HEK293 (cell line): ENCODE results near the gene CDCA7.

Source experiments
- KLF9 ChIP-seq: fragments of 450-650 bp; formaldehyde crosslinking; IDR thresholded peaks from 2 replicates; pipeline ENCODE4 v1.5.1; 2016; ENCODE audit warnings: missing biosample characterization, missing genetic modification characterization, low read depth
- OSR2 ChIP-seq: fragments of 450-650 bp; formaldehyde crosslinking; IDR thresholded peaks from 2 replicates; pipeline ENCODE4 v1.5.1; 2016; ENCODE audit warnings: missing biosample characterization, missing genetic modification characterization
- ZBTB21 ChIP-seq: fragments of 450-650 bp; formaldehyde crosslinking; IDR thresholded peaks from 2 replicates; pipeline ENCODE4 v1.5.1; 2017; ENCODE audit warnings: missing biosample characterization, missing genetic modification characterization
- ZBTB8A ChIP-seq: fragments of 450-650 bp; formaldehyde crosslinking; IDR thresholded peaks from 2 replicates; pipeline ENCODE4 v1.5.1; 2016; ENCODE audit warnings: missing biosample characterization, missing genetic modification characterization
- ZNF114 ChIP-seq: fragments of 450-650 bp; formaldehyde crosslinking; IDR thresholded peaks from 2 replicates; pipeline ENCODE4 v1.5.0; 2017; ENCODE audit warnings: missing biosample characterization, missing genetic modification characterization
- ZNF157 ChIP-seq: fragments of 450-650 bp; formaldehyde crosslinking; IDR thresholded peaks from 2 replicates; pipeline ENCODE4 v1.5.1; 2016; ENCODE audit warnings: missing biosample characterization, missing genetic modification characterization
- ZNF16 ChIP-seq: fragments of 450-650 bp; formaldehyde crosslinking; IDR thresholded peaks from 2 replicates; pipeline ENCODE4 v1.5.1; 2016; ENCODE audit warnings: low read depth, missing biosample characterization, missing genetic modification characterization
- ZNF169 ChIP-seq: fragments of 450-650 bp; formaldehyde crosslinking; IDR thresholded peaks from 2 replicates; pipeline ENCODE4 v1.5.1; 2016; ENCODE audit warnings: missing biosample characterization, missing genetic modification characterization
- ZNF214 ChIP-seq: fragments of 450-650 bp; formaldehyde crosslinking; IDR thresholded peaks from 2 replicates; pipeline ENCODE4 v1.5.1; 2017; ENCODE audit warnings: missing biosample characterization, mild to moderate bottlenecking, missing genetic modification characterization, borderline replicate concordance
- ZNF24 ChIP-seq: fragments of 450-650 bp; formaldehyde crosslinking; IDR thresholded peaks from 2 replicates; pipeline ENCODE4 v1.5.1; 2016; ENCODE audit warnings: missing biosample characterization, missing genetic modification characterization
- ZNF274 ChIP-seq, 2 experiments: fragments of 200-500 bp in 1 of 2; fragments of 450-650 bp in 1 of 2; sonication (Bioruptor generic) in 1 of 2; formaldehyde crosslinking in 1 of 2; IDR thresholded peaks; 2 replicates each; pipeline versions ENCODE4 v1.5.1 to v1.6.1; 2014 to 2016; ENCODE audit warnings: borderline replicate concordance in 1 of 2, inconsistent platforms in 1 of 2, low read length in 1 of 2, missing biosample characterization in 1 of 2, missing genetic modification characterization in 1 of 2
- ZNF302 ChIP-seq: fragments of 450-650 bp; formaldehyde crosslinking; IDR thresholded peaks from 2 replicates; pipeline ENCODE4 v1.5.1; 2016; ENCODE audit warnings: missing biosample characterization, missing genetic modification characterization, low read depth
- ZNF391 ChIP-seq: fragments of 450-650 bp; formaldehyde crosslinking; IDR thresholded peaks from 2 replicates; pipeline ENCODE4 v1.5.1; 2016; ENCODE audit warnings: low read depth, missing biosample characterization, missing genetic modification characterization, borderline replicate concordance
- ZNF394 ChIP-seq: fragments of 450-650 bp; formaldehyde crosslinking; IDR thresholded peaks from 2 replicates; pipeline ENCODE4 v1.5.1; 2016; ENCODE audit warnings: missing biosample characterization, missing genetic modification characterization, mild to moderate bottlenecking, moderate library complexity, borderline replicate concordance
- ZNF510 ChIP-seq: fragments of 450-650 bp; formaldehyde crosslinking; IDR thresholded peaks from 2 replicates; pipeline ENCODE4 v1.5.1; 2018; ENCODE audit warnings: mild to moderate bottlenecking, missing genetic modification characterization, missing biosample characterization; ENCODE audit not compliant: insufficient replicate concordance
- ZNF548 ChIP-seq: fragments of 450-650 bp; formaldehyde crosslinking; IDR thresholded peaks from 2 replicates; pipeline ENCODE4 v1.5.1; 2016; ENCODE audit warnings: missing biosample characterization, missing genetic modification characterization
- ZNF610 ChIP-seq: fragments of 450-650 bp; formaldehyde crosslinking; IDR thresholded peaks from 2 replicates; pipeline ENCODE4 v1.5.1; 2016; ENCODE audit warnings: missing biosample characterization, missing genetic modification characterization, borderline replicate concordance
- ZNF623 ChIP-seq: fragments of 450-650 bp; formaldehyde crosslinking; IDR thresholded peaks from 2 replicates; pipeline ENCODE4 v1.5.1; 2016; ENCODE audit warnings: missing biosample characterization, missing genetic modification characterization
- ZSCAN23 ChIP-seq: fragments of 450-650 bp; formaldehyde crosslinking; IDR thresholded peaks from 2 replicates; pipeline ENCODE4 v1.5.1; 2016; ENCODE audit warnings: missing biosample characterization, missing genetic modification characterization
- TF ChIP-seq, protein P1 (sequence below): fragments of 450-650 bp; formaldehyde crosslinking; IDR thresholded peaks from 2 replicates; pipeline ENCODE4 v1.5.1; 2016; ENCODE audit warnings: missing biosample characterization, missing genetic modification characterization
- TF ChIP-seq, protein P2 (sequence below): fragments of 450-650 bp; formaldehyde crosslinking; IDR thresholded peaks from 2 replicates; pipeline ENCODE4 v1.5.1; 2017; ENCODE audit warnings: missing biosample characterization, missing genetic modification characterization
- TF ChIP-seq, protein P3 (sequence below): fragments of 450-650 bp; formaldehyde crosslinking; optimal IDR thresholded peaks from 2 replicates; pipeline ENCODE3; 2016; ENCODE audit warnings: missing biosample characterization, mild to moderate bottlenecking, missing genetic modification characterization
- TF ChIP-seq, protein P4 (sequence below): fragments of 450-650 bp; formaldehyde crosslinking; IDR thresholded peaks from 2 replicates; pipeline ENCODE4 v1.5.1; 2016; ENCODE audit warnings: missing biosample characterization, missing genetic modification characterization
- TF ChIP-seq, protein P5 (sequence below): fragments of 450-650 bp; IDR thresholded peaks from 2 replicates; pipeline ENCODE4 v1.5.1; 2018; ENCODE audit warnings: missing biosample characterization, mild to moderate bottlenecking, missing genetic modification characterization
- TF ChIP-seq, protein P6 (sequence below): fragments of 450-650 bp; formaldehyde crosslinking; IDR thresholded peaks from 2 replicates; pipeline ENCODE4 v1.5.1; 2016; ENCODE audit warnings: missing biosample characterization, missing genetic modification characterization, borderline replicate concordance

Gene CDCA7

DNA sequence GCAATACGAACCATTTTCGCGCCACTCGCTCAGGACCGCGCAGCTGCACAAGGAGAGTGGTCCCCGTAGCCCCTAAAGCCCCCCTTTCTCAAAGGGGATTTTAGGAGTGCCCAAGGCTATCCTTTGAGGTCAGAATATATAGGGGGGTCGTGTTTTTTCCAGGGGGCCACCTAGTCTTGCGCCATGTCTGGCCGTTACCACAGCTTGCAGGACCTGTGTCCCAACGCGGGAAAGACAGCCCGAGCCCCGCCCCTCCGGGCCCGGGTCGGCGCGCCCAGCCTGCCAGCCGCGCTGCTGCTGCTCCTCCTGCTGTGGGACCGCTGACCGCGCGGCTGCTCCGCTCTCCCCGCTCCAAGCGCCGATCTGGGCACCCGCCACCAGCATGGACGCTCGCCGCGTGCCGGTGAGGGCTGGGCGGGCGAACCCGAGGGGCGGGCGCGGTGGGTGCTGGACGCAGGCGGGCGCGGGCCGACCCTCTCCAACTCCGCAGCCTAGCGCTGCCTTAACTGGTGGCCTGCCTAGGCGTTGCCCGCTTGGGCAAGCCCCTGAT lies at the start of gene CDCA7 (continued):
- TF ChIP-seq ZSCAN23 (tag by site-specific recombination) (peak; percentile 70; the same call in 1 of the 2 replicates), ZNF24 (peak; percentile 60; the same call in 1 of the 2 replicates), ZNF274 (IDR thresholded peaks at IDR 0.05; ENCODE audit: low read length) (no peak), ZNF274 (tag by site-specific recombination; IDR thresholded peaks at IDR 0.05; ENCODE audit: borderline replicate concordance) (no peak), ZNF510 (no peak), ZNF302 (tag by site-specific recombination) (no peak), ZNF548 (tag by site-specific recombination) (no peak), ZBTB8A (tag by site-specific recombination) (peak; percentile 67; the same call in 1 of the 2 replicates), ZNF394 (tag by site-specific recombination) (peak; percentile 62), ZNF169 (tag by site-specific recombination) (no peak), ZNF391 (no peak), KLF9 (tag by site-specific recombination) (peak; percentile 64), ZNF157 (no peak), ZNF16 (0 out of 2 replicates have a peak, but pooled peaks have one; percentile 13), ZBTB21 (tag by site-specific recombination) (no peak), ZNF114 (tag by site-specific recombination) (no peak), ZNF610 (tag by site-specific recombination) (0 out of 2 replicates have a peak, but pooled peaks have one; percentile 31), OSR2 (tag by site-specific recombination) (0 out of 2 replicates have a peak, but pooled peaks have one; percentile 31), ZNF214 (tag by site-specific recombination) (no peak), ZNF623 (tag by site-specific recombination) (peak; percentile 20; the same call in 1 of the 2 replicates)
- TF ChIP-seq, protein P1, sequence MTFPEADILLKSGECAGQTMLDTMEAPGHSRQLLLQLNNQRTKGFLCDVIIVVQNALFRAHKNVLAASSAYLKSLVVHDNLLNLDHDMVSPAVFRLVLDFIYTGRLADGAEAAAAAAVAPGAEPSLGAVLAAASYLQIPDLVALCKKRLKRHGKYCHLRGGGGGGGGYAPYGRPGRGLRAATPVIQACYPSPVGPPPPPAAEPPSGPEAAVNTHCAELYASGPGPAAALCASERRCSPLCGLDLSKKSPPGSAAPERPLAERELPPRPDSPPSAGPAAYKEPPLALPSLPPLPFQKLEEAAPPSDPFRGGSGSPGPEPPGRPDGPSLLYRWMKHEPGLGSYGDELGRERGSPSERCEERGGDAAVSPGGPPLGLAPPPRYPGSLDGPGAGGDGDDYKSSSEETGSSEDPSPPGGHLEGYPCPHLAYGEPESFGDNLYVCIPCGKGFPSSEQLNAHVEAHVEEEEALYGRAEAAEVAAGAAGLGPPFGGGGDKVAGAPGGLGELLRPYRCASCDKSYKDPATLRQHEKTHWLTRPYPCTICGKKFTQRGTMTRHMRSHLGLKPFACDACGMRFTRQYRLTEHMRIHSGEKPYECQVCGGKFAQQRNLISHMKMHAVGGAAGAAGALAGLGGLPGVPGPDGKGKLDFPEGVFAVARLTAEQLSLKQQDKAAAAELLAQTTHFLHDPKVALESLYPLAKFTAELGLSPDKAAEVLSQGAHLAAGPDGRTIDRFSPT (tag by site-specific recombination), result peak; percentile 55; the same call in 1 of the 2 replicates
- TF ChIP-seq, protein P2, sequence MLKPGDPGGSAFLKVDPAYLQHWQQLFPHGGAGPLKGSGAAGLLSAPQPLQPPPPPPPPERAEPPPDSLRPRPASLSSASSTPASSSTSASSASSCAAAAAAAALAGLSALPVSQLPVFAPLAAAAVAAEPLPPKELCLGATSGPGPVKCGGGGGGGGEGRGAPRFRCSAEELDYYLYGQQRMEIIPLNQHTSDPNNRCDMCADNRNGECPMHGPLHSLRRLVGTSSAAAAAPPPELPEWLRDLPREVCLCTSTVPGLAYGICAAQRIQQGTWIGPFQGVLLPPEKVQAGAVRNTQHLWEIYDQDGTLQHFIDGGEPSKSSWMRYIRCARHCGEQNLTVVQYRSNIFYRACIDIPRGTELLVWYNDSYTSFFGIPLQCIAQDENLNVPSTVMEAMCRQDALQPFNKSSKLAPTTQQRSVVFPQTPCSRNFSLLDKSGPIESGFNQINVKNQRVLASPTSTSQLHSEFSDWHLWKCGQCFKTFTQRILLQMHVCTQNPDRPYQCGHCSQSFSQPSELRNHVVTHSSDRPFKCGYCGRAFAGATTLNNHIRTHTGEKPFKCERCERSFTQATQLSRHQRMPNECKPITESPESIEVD (tag by site-specific recombination), result peak; percentile 50; the same call in 1 of the 2 replicates
- TF ChIP-seq, protein P3, sequence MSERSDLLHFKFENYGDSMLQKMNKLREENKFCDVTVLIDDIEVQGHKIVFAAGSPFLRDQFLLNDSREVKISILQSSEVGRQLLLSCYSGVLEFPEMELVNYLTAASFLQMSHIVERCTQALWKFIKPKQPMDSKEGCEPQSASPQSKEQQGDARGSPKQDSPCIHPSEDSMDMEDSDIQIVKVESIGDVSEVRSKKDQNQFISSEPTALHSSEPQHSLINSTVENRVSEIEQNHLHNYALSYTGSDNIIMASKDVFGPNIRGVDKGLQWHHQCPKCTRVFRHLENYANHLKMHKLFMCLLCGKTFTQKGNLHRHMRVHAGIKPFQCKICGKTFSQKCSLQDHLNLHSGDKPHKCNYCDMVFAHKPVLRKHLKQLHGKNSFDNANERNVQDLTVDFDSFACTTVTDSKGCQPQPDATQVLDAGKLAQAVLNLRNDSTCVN, result no peak
- TF ChIP-seq, protein P4, sequence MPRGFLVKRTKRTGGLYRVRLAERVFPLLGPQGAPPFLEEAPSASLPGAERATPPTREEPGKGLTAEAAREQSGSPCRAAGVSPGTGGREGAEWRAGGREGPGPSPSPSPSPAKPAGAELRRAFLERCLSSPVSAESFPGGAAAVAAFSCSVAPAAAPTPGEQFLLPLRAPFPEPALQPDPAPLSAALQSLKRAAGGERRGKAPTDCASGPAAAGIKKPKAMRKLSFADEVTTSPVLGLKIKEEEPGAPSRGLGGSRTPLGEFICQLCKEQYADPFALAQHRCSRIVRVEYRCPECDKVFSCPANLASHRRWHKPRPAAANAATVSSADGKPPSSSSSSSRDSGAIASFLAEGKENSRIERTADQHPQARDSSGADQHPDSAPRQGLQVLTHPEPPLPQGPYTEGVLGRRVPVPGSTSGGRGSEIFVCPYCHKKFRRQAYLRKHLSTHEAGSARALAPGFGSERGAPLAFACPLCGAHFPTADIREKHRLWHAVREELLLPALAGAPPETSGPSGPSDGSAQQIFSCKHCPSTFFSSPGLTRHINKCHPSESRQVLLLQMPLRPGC (tag by site-specific recombination), result peak; percentile 65; the same call in 1 of the 2 replicates
- TF ChIP-seq, protein P5, sequence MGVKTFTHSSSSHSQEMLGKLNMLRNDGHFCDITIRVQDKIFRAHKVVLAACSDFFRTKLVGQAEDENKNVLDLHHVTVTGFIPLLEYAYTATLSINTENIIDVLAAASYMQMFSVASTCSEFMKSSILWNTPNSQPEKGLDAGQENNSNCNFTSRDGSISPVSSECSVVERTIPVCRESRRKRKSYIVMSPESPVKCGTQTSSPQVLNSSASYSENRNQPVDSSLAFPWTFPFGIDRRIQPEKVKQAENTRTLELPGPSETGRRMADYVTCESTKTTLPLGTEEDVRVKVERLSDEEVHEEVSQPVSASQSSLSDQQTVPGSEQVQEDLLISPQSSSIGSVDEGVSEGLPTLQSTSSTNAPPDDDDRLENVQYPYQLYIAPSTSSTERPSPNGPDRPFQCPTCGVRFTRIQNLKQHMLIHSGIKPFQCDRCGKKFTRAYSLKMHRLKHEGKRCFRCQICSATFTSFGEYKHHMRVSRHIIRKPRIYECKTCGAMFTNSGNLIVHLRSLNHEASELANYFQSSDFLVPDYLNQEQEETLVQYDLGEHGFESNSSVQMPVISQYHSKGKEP (tag by site-specific recombination), result no peak; the same call in 1 of the 2 replicates
- TF ChIP-seq, protein P6, sequence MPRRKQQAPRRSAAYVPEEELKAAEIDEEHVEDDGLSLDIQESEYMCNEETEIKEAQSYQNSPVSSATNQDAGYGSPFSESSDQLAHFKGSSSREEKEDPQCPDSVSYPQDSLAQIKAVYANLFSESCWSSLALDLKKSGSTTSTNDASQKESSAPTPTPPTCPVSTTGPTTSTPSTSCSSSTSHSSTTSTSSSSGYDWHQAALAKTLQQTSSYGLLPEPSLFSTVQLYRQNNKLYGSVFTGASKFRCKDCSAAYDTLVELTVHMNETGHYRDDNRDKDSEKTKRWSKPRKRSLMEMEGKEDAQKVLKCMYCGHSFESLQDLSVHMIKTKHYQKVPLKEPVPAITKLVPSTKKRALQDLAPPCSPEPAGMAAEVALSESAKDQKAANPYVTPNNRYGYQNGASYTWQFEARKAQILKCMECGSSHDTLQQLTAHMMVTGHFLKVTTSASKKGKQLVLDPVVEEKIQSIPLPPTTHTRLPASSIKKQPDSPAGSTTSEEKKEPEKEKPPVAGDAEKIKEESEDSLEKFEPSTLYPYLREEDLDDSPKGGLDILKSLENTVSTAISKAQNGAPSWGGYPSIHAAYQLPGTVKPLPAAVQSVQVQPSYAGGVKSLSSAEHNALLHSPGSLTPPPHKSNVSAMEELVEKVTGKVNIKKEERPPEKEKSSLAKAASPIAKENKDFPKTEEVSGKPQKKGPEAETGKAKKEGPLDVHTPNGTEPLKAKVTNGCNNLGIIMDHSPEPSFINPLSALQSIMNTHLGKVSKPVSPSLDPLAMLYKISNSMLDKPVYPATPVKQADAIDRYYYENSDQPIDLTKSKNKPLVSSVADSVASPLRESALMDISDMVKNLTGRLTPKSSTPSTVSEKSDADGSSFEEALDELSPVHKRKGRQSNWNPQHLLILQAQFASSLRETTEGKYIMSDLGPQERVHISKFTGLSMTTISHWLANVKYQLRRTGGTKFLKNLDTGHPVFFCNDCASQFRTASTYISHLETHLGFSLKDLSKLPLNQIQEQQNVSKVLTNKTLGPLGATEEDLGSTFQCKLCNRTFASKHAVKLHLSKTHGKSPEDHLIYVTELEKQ (tag by site-specific recombination), result peak; percentile 55
